GM19372 (cell line): Measurements from ENCODE around the gene EHMT1.
"Not testable (repeated sequence)": the region's sequence is repeated elsewhere in the genome, so short reads cannot be mapped to it uniquely, and the experiment has no call there.

Experiments
- ATAC-seq: cut with Tn5 transposase; IDR thresholded peaks from one replicate; pipeline ENCODE4 v1.9.1; 2021; ENCODE audit warnings: mild to moderate bottlenecking, low read depth, moderate library complexity; ENCODE audit not compliant: unreplicated experiment

The EHMT1 gene

DNA sequence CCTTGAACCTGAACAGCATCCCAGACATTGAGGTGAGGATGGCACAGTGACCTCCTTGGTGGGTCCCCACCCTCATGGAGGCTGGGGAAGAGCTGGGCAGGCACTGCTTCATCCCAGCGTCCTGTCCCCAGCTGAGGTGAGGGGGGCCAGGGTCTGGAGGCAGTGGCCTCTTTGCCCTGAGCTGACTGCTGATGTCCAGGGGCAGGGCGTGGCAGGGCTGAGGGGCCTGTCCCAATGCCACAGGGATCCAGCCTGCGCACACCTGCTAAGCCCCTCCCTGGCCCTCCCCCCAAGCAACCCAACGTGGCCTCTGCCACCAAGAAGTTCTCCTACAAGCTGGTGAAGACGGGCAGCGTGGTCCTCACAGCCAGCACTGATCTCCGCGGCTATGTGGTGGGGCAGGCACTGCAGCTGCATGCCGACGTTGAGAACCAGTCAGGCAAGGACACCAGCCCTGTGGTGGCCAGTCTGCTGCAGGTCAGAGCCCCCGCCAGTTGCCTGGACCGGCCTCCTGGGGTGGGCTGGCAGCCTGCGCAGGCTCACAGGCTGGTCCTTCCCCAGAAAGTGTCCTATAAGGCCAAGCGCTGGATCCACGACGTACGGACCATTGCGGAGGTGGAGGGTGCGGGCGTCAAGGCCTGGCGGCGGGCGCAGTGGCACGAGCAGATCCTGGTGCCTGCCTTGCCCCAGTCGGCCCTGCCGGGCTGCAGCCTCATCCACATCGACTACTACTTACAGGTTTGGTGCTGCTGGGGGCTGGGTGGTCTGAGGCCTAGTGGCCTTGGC is 4.9 kb upstream of the EHMT1 start:
- ATAC-seq, result no peak

DNA sequence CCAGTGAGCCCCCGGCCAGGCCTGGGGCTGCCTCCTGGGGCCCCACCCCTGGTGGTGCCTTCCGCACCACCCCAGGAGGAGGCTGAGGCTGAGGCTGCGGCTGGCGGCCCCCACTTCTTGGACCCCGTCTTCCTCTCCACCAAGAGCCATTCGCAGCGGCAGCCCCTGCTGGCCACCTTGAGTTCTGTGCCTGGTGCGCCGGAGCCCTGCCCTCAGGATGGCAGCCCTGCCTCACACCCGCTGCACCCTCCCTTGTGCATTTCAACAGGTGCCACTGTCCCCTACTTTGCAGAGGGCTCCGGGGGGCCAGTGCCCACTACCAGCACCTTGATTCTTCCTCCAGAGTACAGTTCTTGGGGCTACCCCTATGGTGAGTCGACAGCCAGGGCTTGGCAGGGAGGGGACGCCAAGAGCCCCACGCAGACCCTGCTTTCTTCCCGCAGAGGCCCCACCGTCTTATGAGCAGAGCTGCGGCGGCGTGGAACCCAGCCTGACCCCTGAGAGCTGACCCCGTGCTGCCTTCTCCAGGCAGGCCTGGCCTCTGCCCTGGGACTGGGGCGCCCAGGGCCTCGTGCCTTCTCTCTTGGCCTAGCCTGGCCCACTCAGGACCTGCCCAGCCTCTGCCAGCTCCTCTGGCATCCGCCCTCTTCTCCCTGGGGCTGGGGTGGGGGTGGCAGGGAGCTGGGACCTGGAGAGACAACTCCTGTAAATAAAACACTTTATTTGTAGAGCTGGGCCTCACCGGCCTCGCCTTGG is 4.0 kb upstream of the EHMT1 start:
- ATAC-seq, result no peak

GRCh38 chr9:137615387-137615871 is 3.4 kb upstream of the EHMT1 start:
- no peak for ATAC-seq

GRCh38 chr9:137619240-137620047 is 639 bp downstream of the EHMT1 start:
- ATAC-seq, result no peak

DNA sequence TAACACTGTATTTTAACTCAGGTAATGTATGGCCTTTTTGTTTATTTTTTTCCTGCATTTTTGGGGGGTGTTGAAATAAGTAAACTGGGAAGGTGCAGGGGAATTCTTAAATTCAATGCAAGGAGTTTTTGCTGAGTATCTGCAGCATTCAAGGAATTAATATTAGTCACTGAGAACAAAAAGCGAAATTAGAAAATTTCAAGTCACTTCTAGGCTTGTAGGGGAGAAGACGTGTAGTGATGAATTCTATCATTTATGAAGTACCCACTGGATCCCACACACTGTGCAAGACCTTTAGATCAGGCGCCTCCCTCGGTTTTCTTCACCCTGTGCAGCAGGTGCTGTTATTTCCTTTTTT is 1.2 kb downstream of the EHMT1 start:
- no peak for ATAC-seq

DNA sequence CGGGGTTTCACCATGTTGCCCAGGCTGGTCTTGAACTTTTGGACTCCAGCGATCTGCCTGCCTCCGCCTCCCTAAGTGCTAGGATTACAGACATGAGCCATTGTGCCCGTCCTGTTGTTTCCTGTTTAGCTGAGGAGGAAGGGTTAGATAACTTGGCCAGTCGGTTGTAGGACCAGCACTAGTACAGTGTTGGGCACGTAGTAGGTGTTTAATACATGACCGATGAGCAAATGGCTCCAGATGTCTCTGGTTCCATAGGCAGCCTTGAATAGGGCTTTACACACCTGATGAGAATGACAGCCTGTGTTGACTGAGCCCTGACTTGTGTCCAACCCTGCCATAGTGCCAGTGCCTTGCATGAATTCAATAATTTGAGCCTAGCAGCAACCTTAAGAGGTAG is 1.8 kb downstream of the EHMT1 start:
- no peak for ATAC-seq

DNA sequence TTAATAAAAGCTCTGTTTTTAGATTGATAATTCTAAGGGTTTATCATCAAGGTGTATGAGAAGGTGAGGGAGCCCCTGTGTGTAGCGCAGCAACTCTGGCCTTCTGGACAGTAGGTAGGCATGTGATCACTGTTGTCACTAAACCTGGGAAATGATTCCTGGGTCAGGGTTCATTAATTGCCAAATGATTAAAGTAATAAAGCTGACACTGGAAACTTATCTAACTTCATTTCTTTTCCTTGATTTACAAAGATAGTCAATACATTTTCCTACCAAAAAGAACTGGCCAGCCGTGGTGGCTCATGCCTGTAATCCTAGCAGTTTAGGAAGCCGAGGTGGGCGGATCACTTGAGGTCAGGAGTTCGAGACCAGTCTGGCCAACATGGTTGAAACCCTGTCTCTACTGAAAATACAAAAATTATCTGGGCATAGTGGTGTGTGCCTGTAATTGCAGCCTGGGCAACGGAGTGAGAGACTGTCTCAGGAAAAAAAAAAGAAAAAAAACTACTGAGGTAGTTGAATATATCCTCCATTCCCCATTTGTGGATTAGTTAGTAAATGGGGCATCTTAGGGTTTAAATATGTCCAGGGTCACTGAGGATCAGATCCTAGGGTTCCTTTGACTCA is 2.4 kb downstream of the EHMT1 start:
- no peak for ATAC-seq

DNA sequence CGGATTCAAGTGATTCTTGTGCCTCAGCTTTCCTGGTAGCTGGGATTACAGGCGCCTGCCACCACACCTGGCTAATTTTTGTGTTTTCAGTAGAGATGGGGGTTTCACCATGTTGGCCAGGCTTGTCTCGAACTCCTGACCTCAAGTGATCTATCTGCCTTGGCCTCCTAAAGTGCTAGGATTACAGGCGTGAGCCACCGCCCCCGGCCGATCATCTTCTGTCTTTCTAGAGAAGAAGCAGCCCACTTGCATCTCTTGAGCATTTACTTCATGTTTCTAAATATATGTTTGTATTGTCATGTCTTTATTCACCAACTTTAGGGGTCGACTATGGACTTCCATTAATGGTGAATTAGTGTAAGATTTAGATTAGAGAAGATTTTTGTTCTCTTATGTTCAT is 3.4 kb downstream of the EHMT1 start:
- not testable (repeated sequence) for ATAC-seq

- no peak for ATAC-seq
These were observed 7.7 kb downstream of the EHMT1 start for GRCh38 chr9:137626464-137626863.

- not testable (repeated sequence) for ATAC-seq
These were observed 8.6 kb downstream of the EHMT1 start for GRCh38 chr9:137627406-137627805.

DNA sequence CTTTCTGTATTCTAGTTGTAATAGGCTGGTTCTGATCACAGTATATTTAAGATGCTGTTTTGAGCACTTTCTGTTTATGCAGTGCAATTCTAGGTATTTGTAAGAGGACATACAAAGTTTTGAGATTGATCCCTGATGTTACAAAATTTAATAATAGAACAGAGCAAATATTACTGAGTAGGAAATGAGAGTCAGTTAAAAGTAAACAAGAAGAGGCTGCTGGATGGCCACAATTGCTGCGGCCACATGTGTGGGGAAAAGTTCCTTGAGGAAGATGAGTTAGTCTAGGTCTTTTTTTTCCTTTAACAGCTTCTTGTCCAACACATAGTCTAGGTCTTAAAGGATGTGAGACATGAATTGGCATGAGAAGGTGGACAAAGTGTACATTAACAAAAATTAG is 11.3 kb downstream of the EHMT1 start:
- ATAC-seq, result no peak

- ATAC-seq, result no peak
These were observed 11.9 kb downstream of the EHMT1 start for GRCh38 chr9:137630679-137631078.

- no peak for ATAC-seq
These were observed 12.8 kb downstream of the EHMT1 start for GRCh38 chr9:137631345-137632229.

DNA sequence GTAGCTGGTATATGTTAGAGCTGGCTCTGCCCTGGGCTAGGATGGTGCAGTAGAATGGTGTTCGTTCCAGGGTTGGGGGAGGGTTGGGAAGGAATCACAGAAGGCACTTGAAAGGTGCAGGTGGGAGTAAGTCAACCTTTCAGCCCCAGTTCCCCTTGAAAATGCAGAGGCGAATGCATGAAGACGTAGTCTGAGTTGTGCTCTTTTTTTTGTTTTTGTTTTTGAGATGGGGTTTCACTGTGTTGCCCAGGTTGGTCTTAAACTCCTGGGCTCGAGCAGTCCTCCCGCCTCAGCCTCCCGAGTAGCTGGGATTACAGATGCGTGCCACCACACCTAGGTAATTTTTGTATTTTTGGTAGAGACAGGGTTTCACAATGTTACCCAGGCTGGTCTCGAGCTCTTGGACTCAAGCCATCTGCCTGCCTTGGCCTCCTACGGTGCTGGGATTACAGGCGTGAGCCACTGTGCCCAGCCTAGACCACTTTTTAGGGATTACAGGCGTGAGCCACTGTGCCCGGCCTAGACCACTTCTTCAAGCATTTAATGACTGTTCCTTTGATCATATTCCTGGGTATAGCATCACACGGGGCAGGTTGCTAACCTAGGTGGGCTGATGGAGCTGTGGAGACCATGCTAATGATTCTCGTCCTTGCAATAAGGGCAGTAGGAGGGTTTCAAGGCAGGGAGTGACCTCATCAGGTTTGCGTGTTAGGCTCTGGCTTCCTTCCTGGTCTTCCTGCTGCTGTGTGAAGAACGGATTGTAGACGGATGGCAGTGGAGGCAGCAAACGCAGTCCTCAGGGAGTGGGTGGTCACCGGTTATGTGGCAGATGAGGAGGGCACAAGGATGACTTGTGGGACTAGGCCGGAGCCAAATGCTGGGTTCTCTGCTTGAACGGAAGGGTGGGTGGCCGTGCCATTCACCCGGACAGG is 13.7 kb downstream of the EHMT1 start:
- no peak for ATAC-seq

DNA sequence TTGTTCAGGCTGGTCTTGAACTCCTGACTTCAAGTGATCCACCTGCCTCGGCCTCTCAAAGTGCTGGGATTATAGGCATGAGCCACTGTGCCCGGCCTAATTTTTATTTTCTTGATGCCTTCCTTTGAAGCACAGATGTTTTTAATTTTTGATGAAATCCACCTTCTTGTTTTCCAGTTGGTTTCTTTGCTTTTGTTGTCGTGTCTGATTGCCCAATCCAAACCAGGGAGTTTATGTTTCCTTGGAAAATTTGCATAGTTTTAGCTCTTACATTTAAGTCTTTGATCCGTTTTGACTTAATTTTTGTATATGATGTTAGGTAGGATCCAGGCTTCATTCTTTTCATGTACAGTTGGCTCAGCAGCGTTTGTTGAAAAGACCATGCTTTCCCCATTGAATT is 15.2 kb downstream of the EHMT1 start:
- no peak for ATAC-seq

- ATAC-seq, result no peak
These were observed 19.9 kb downstream of the EHMT1 start for GRCh38 chr9:137638680-137639079.

DNA sequence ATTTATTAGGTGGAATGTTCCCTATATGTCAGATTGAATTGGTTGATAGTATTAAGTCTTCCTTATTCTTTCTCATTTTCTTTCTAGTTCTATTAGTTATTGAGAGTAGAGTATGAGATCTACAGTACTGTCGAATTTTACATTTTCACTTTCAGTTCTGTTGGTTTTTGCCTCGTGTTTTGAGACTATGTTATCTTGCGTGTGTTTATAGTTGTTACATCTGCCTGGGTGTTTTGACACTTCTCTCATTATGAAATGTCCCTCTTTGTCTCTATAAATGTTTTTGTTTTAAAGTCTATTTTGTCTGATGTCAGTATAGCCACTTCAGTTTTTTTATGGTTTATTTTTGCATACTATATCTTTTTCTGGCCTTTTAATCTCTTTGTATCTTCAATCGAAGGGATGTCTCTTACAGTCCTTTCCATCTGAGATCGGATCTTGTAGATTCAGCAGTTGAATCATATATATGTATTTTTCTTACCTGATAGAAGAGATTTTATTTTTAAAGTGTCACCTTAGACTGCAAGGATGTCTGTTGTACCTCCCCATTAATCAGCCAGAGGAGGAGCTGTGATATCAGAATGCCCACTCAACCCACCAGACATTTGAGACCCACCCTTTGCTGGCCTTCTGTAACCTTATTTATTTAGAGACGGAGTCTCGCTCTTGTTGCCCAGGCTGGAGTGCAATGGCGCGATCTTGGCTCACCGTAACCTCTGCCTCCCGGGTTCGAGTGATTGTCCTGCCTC is 20.7 kb downstream of the EHMT1 start:
- peak; percentile 56 for ATAC-seq

DNA sequence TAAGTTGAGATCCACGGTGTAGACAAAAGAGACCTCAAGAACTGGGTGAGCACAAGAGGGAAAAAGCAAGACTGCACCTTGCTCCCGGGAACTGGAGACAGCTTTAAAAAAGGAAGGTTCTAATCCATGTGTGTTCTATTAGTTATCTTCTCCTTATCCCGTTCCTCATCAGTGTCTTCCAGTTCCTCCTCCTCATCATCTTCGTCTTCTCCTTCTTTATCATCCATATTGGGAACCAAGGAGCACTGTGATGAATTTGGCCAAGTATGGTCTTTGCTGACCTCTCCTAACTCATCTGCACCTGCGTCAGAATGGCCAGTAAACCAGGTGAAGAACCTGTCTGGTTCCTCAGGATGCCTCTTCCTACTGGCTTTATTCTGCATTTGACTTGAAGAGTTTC is 22.1 kb downstream of the EHMT1 start:
- no peak for ATAC-seq
